ENCODE data around the gene AGTRAP.

DNA sequence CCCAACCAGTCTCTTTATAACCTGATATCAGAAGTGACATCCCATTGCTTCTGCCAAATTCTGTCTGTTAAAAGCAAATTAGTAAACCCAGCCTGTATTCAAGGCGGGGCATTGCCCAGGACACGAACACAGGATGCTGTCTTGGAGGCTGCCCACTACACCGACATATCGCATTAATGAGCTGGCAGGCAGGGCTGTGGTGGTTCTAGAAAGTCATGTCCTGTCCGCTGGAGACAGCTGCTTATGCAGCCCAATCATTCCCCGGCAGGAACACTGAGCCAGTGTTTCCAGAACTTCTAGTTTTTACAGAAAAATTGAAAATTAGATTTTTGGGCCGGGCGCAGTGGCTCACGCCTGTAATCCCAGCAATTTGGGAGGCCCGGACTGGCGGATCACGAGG, 45.4 kb downstream of the AGTRAP start:
- TF ChIP-seq, protein P1, sequence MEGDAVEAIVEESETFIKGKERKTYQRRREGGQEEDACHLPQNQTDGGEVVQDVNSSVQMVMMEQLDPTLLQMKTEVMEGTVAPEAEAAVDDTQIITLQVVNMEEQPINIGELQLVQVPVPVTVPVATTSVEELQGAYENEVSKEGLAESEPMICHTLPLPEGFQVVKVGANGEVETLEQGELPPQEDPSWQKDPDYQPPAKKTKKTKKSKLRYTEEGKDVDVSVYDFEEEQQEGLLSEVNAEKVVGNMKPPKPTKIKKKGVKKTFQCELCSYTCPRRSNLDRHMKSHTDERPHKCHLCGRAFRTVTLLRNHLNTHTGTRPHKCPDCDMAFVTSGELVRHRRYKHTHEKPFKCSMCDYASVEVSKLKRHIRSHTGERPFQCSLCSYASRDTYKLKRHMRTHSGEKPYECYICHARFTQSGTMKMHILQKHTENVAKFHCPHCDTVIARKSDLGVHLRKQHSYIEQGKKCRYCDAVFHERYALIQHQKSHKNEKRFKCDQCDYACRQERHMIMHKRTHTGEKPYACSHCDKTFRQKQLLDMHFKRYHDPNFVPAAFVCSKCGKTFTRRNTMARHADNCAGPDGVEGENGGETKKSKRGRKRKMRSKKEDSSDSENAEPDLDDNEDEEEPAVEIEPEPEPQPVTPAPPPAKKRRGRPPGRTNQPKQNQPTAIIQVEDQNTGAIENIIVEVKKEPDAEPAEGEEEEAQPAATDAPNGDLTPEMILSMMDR (IDR thresholded peaks at IDR 0.05), result no peak
- no peak for TF ChIP-seq POLR2A (IDR thresholded peaks at IDR 0.05)
